Right lobe of liver (tissue), 4 donors: Measurements from ENCODE around the gene GLRA1.

ENCODE experiments used
- POLR2A ChIP-seq: fragments of 450-650 bp; IDR thresholded peaks from one replicate; pipeline ENCODE4 v1.6.1; 2017; ENCODE audit warnings: antibody characterized with exemption, mild to moderate bottlenecking
- TF ChIP-seq, protein P1 (sequence below), 4 donors: fragments of 200-600 bp in 3 of 4; fragments of 450-650 bp in 1 of 4; IDR thresholded peaks; one replicate each; pipeline versions ENCODE4 v1.5.1 to v1.8.0; 2016 to 2022; ENCODE audit warnings: antibody characterized with exemption in 4 of 4, mild to moderate bottlenecking in 2 of 4
- donor health status: DM: no; HTN: no; CAD: no.
- donor health status: DM: no; HTN: no; CAD: no.
- donor health status: DM: no; HTN: yes; CAD: no.

GRCh38 chr5:151952238-151952637, 27.6 kb upstream of the GLRA1 start:
- TF ChIP-seq POLR2A = no peak
- TF ChIP-seq, protein P1, sequence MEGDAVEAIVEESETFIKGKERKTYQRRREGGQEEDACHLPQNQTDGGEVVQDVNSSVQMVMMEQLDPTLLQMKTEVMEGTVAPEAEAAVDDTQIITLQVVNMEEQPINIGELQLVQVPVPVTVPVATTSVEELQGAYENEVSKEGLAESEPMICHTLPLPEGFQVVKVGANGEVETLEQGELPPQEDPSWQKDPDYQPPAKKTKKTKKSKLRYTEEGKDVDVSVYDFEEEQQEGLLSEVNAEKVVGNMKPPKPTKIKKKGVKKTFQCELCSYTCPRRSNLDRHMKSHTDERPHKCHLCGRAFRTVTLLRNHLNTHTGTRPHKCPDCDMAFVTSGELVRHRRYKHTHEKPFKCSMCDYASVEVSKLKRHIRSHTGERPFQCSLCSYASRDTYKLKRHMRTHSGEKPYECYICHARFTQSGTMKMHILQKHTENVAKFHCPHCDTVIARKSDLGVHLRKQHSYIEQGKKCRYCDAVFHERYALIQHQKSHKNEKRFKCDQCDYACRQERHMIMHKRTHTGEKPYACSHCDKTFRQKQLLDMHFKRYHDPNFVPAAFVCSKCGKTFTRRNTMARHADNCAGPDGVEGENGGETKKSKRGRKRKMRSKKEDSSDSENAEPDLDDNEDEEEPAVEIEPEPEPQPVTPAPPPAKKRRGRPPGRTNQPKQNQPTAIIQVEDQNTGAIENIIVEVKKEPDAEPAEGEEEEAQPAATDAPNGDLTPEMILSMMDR (IDR thresholded peaks at IDR 0.05) = no peak
